Esophagus squamous epithelium (tissue), 4 donors: ENCODE measurements around the gene ECHS1.

Experiments used
- POLR2A ChIP-seq, 4 donors: fragments of 450-650 bp; IDR thresholded peaks; one replicate each; pipeline ENCODE4 v1.6.1; 2017; ENCODE audit warnings: antibody characterized with exemption in 4 of 4, mild to moderate bottlenecking in 4 of 4, moderate library complexity in 3 of 4
- TF ChIP-seq, protein P1 (sequence below), 6 experiments: fragments of 450-650 bp in 4 of 6; fragments of 200-600 bp in 2 of 6; sonication (generic) in 2 of 6; IDR thresholded peaks; one replicate each; pipeline ENCODE4 v1.5.1; 2016 to 2019; ENCODE audit warnings: antibody characterized with exemption in 6 of 6, mild to moderate bottlenecking in 4 of 6, moderate library complexity in 4 of 6

DNA sequence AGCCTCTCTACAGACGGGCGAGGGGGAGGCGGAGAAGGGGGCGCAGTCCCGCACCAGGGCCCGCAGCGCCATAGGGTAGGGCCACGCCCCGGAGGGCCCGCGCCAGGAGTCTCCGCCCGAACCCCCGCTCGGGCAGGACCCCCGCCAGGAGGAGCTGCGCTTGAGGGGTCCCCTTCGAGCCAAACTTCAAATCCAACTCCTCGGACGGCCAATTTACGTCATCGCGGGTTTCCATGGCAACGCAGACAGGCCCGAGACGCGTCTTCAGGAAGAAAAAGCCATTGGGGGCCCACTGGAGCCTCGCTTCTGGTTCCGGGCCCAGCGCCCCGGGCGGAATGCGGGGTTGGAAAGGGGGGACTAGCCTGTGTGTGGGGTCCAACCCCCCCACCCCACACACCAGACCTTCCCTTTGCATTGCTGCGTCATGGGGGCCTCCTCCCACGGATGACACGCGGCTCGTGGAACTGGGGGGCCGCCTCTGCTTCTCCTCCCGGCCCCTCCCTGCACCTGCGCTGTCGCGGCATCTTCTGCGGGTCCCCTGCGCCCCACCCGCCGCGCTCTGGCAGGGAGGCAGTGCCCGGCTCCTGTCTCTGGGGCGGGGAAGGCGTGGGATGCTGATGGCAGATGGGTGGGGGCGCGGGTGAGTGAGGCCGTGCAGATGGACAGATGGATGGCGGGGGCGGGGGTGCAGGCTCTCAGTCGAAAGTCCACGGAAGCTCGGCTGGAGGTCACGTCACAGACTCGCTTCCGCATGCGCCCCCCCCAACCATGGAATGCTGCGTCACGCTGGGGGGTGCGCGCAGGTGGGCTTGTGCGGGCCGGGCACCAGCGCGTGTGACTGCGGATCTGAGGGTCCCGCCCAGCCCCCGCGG, 37.7 kb downstream of the ECHS1 start:
- TF ChIP-seq, protein P1, sequence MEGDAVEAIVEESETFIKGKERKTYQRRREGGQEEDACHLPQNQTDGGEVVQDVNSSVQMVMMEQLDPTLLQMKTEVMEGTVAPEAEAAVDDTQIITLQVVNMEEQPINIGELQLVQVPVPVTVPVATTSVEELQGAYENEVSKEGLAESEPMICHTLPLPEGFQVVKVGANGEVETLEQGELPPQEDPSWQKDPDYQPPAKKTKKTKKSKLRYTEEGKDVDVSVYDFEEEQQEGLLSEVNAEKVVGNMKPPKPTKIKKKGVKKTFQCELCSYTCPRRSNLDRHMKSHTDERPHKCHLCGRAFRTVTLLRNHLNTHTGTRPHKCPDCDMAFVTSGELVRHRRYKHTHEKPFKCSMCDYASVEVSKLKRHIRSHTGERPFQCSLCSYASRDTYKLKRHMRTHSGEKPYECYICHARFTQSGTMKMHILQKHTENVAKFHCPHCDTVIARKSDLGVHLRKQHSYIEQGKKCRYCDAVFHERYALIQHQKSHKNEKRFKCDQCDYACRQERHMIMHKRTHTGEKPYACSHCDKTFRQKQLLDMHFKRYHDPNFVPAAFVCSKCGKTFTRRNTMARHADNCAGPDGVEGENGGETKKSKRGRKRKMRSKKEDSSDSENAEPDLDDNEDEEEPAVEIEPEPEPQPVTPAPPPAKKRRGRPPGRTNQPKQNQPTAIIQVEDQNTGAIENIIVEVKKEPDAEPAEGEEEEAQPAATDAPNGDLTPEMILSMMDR (IDR thresholded peaks at IDR 0.05): no peak
- no peak for TF ChIP-seq POLR2A (IDR thresholded peaks at IDR 0.05)
